Keratinocyte (primary cell): ENCODE results near the gene ZEB2. TPM values are rescaled to one million over a fixed set of nuclear protein-coding genes. Genes with fewer than 3 reads are reported as not detected.

Source experiments
- DNase-seq: peaks from one replicate; pipeline ENCODE4 v3.0.0-alpha.2; 2011; ENCODE audit warnings: low read depth, missing footprints, low spot score
- FAIRE-seq: peaks from 2 replicates; lab custom pipeline; 2011; peaks lifted over from hg19 to GRCh38; lab: Jason Lieb, UNC
- H2AFZ ChIP-seq: 2 replicates; pipeline ENCODE4 v1.6.0; 2012; ENCODE audit warnings: low read length, control low read depth, inconsistent platforms; ENCODE audit not compliant: control insufficient read depth
- H3K27ac ChIP-seq: 2 replicates; pipeline ENCODE4 v1.5.1; 2011; ENCODE audit warnings: low read length; ENCODE audit not compliant: control insufficient read depth, insufficient read depth
- H3K27me3 ChIP-seq: 3 replicates; pipeline ENCODE4 v1.6.0; 2011; ENCODE audit warnings: low read length; ENCODE audit not compliant: control insufficient read depth, insufficient read depth; ENCODE audit errors: extremely low read depth
- H3K36me3 ChIP-seq, 2 experiments: 2 replicates in 1 of 2; 3 replicates in 1 of 2; pipeline ENCODE4 v1.5.1; 2011; ENCODE audit warnings: low read length in 2 of 2, mild to moderate bottlenecking in 1 of 2; ENCODE audit not compliant: control insufficient read depth in 2 of 2, insufficient read depth in 2 of 2; ENCODE audit errors: extremely low read depth in 1 of 2
- H3K4me1 ChIP-seq: 3 replicates; pipeline ENCODE4 v1.5.1; 2011; ENCODE audit warnings: low read length; ENCODE audit not compliant: control insufficient read depth, insufficient read depth; ENCODE audit errors: extremely low read depth
- H3K4me2 ChIP-seq: 3 replicates; pipeline ENCODE4 v1.6.0; 2011; ENCODE audit warnings: low read depth, low read length; ENCODE audit not compliant: control insufficient read depth, insufficient read depth; ENCODE audit errors: extremely low read depth
- H3K4me3 ChIP-seq, 3 experiments: fragments of 200-600 bp in 1 of 3; sonication (generic) in 1 of 3; 2 replicates in 2 of 3; 3 replicates in 1 of 3; pipeline ENCODE4 v1.5.1; 2011 to 2016; ENCODE audit warnings: low read length in 3 of 3, mild to moderate bottlenecking in 3 of 3, control low read depth in 2 of 3, inconsistent platforms in 1 of 3, low read depth in 1 of 3, mixed read lengths in 1 of 3, mixed run types in 1 of 3, moderate library complexity in 1 of 3; ENCODE audit not compliant: control insufficient read depth in 2 of 3, insufficient read depth in 2 of 3; ENCODE audit errors: extremely low read depth in 1 of 3
- H3K79me2 ChIP-seq: 2 replicates; pipeline ENCODE4 v1.6.0; 2012; ENCODE audit warnings: low read length; ENCODE audit not compliant: control insufficient read depth, insufficient read depth
- H3K9ac ChIP-seq: 3 replicates; pipeline ENCODE4 v1.6.0; 2011; ENCODE audit warnings: low read length; ENCODE audit not compliant: control insufficient read depth, insufficient read depth; ENCODE audit errors: extremely low read depth
- H3K9me1 ChIP-seq: 3 replicates; pipeline ENCODE4 v1.6.0; 2011; ENCODE audit warnings: low read length; ENCODE audit not compliant: control insufficient read depth, insufficient read depth; ENCODE audit errors: extremely low read depth
- H3K9me3 ChIP-seq: 2 replicates; pipeline ENCODE4 v1.5.1; 2012; ENCODE audit warnings: low read depth, low read length; ENCODE audit not compliant: control insufficient read depth
- H4K20me1 ChIP-seq: 3 replicates; pipeline ENCODE4 v1.6.0; 2011; ENCODE audit warnings: low read length; ENCODE audit not compliant: control insufficient read depth, insufficient read depth; ENCODE audit errors: extremely low read depth
- EZH2 ChIP-seq: IDR thresholded peaks from one replicate; pipeline ENCODE4 v1.6.1; 2012; ENCODE audit warnings: inconsistent platforms, mild to moderate bottlenecking, low read length, moderate library complexity
- dilution Hi-C: fragments of 300-500 bp; cut with MboI; formaldehyde crosslinking; loops from one replicate; pipeline ENCODE4 v1.7.0; 2020; ENCODE audit warnings: low sequenced_read_pairs; ENCODE audit not compliant: extremely low pct_ligation_motif_present
- polyA plus RNA-seq, 5 experiments: library from polyadenylated mRNA; depleted of rRNA in 3 of 5; stranded (reverse) in 3 of 5; stranded (forward) in 1 of 5; unstranded in 1 of 5; fragments of >200 nt; gene quantifications; 1 replicate in 1 of 5; 2 replicates in 3 of 5; 3 replicates in 1 of 5; pipeline versions ENCODE4 v1.2.1 to v1.2.3, GENCODE V29; 2011 to 2012; ENCODE audit warnings: missing spikeins in 2 of 5, low read depth in 1 of 5, low replicate concordance in 1 of 5
- TF ChIP-seq, protein P1 (sequence below), 3 experiments: IDR thresholded peaks in 1 of 3; conservative IDR thresholded peaks in 1 of 3; optimal IDR thresholded peaks in 1 of 3; 2 replicates in 2 of 3; 3 replicates in 1 of 3; pipeline versions ENCODE3 to v1.5.1; 2011; ENCODE audit warnings: low read length in 3 of 3, mild to moderate bottlenecking in 3 of 3, moderate library complexity in 2 of 3, control low read depth in 1 of 3, inconsistent platforms in 1 of 3; ENCODE audit not compliant: insufficient read depth in 2 of 3; ENCODE audit errors: extremely low read depth in 1 of 3

Gene ZEB2
- polyA plus RNA-seq, 1 donor (not counting 4 experiments of a cell fraction or from before 2014, with no cell fraction given): 0.12 TPM

DNA sequence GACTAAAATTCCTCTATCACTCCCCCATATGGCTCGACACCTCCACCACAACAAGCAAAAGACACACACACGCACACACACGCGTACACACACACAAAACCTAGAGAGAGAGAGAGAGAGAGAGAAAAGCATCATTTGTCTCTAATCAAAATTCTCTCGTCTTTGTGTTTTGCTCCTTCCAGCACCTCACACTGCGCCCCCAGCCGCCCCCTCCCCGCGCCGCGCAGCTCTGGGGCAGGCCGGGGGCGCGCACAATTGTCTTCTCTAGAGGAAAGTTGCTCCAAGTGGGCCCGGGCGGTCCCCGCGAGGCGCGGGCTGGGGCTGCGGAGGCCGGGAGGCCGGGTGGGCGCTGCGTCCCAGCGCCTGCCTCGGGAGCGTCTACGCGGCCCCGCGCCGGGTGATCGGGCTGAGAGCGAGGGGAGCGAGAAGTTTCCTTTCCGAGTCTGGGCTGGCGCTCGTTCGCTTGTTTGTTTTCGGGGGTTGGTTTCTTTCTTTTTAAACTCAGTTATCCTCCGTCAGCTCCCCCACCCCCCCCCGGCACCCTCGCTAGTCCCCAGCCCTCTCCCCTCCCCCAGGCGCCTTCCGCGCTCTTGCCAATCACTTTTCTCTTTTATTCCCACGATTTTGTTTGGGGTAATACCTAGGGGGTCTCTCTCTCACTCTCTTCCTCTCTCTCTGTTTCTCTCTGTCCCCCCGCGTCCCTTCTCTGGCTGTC, 4.1 kb downstream of the ZEB2 start:
- H3K36me3 ChIP-seq: no peaks in the 10 kb centered on the region
- DNase-seq (no peak), FAIRE-seq (no peak)
- peaks cover 95% of the 10 kb centered on the region for H3K27me3 ChIP-seq
- peak overlapping the region in 1 of 3 experiments; percentile 7 for H3K4me3 ChIP-seq
- H2AFZ ChIP-seq: no peak overlapping the region
- H3K4me1 ChIP-seq: peaks cover 5% of the 10 kb centered on the region
- no peaks in the 10 kb centered on the region for H3K9me1 ChIP-seq
- peak; percentile 23 for TF ChIP-seq EZH2
- TF ChIP-seq, protein P1, sequence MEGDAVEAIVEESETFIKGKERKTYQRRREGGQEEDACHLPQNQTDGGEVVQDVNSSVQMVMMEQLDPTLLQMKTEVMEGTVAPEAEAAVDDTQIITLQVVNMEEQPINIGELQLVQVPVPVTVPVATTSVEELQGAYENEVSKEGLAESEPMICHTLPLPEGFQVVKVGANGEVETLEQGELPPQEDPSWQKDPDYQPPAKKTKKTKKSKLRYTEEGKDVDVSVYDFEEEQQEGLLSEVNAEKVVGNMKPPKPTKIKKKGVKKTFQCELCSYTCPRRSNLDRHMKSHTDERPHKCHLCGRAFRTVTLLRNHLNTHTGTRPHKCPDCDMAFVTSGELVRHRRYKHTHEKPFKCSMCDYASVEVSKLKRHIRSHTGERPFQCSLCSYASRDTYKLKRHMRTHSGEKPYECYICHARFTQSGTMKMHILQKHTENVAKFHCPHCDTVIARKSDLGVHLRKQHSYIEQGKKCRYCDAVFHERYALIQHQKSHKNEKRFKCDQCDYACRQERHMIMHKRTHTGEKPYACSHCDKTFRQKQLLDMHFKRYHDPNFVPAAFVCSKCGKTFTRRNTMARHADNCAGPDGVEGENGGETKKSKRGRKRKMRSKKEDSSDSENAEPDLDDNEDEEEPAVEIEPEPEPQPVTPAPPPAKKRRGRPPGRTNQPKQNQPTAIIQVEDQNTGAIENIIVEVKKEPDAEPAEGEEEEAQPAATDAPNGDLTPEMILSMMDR (optimal IDR thresholded peaks at IDR 0.05 in 1 of 3, IDR thresholded peaks at IDR 0.05 in 1 of 3, conservative IDR thresholded peaks at IDR 0.05 in 1 of 3; ENCODE audit: extremely low read depth in 1 of 3, insufficient read depth in 2 of 3, low read length in 3 of 3): no peak
- no peak overlapping the region for H3K27ac ChIP-seq
- H3K9me3 ChIP-seq: no peaks in the 10 kb centered on the region
- dilution Hi-C loops: no loop called here
- H3K79me2 ChIP-seq: no peaks in the 10 kb centered on the region
- H4K20me1 ChIP-seq: peaks cover 2% of the 10 kb centered on the region
- peak overlapping the region; percentile 27 for H3K4me2 ChIP-seq
- H3K9ac ChIP-seq: no peak overlapping the region

DNA sequence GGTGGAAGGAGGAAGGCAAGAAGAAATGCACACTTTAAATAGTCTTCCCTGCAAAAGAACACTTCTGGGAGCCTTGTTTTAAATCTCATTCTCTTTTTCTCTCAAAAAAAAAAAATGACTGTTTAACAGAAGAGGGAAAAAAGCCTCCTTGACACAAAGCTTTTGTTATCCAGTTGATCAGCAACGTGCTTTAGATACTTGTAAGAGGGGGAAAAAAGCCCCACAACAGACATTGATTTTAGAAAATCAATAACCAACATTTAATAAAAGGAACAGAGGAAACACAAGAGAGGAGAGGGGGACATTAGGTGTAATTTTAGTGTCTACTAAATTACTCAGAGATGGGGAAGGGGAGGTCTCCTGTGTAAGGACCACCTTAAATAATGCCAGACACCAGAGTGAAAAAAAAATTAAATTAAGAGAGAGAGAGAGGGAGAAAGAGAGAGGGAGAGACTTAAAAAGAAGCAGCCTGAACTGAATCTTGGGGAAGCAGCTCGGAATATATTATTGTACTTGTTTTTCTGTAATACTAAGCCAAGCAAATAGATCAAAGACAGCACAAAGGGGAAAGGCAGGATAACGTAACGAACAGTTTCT, 4.7 kb downstream of the ZEB2 start:
- H3K9ac ChIP-seq: no peak overlapping the region
- dilution Hi-C loops: no loop called here
- no peak for DNase-seq
- no peak overlapping the region for H3K27ac ChIP-seq
- no peaks in the 10 kb centered on the region for H3K36me3 ChIP-seq
- FAIRE-seq: no peak
- H3K27me3 ChIP-seq: peaks cover 97% of the 10 kb centered on the region
- no peaks in the 10 kb centered on the region for H3K9me1 ChIP-seq
- no peaks in the 10 kb centered on the region for H3K9me3 ChIP-seq
- no peak overlapping the region for H3K4me3 ChIP-seq
- no peak overlapping the region for H3K4me2 ChIP-seq
- peaks cover 2% of the 10 kb centered on the region for H4K20me1 ChIP-seq
- no peaks in the 10 kb centered on the region for H3K79me2 ChIP-seq
- no peak overlapping the region for H2AFZ ChIP-seq
- peaks cover 5% of the 10 kb centered on the region for H3K4me1 ChIP-seq
- peak; percentile 92 for TF ChIP-seq EZH2
- TF ChIP-seq, protein P1 (optimal IDR thresholded peaks at IDR 0.05 in 1 of 3, IDR thresholded peaks at IDR 0.05 in 1 of 3, conservative IDR thresholded peaks at IDR 0.05 in 1 of 3; ENCODE audit: extremely low read depth in 1 of 3, insufficient read depth in 2 of 3, low read length in 3 of 3): no peak
